NT2/D1 (cell line): Measurements from ENCODE around the gene TMEM253.

ENCODE experiments used
- YY1 ChIP-seq: IDR thresholded peaks from 2 replicates; pipeline ENCODE4 v1.6.1; 2011; ENCODE audit not compliant: insufficient read length, insufficient read depth
- ZNF274 ChIP-seq: IDR thresholded peaks from 2 replicates; pipeline ENCODE4 v1.6.1; 2011; ENCODE audit warnings: mild to moderate bottlenecking, low read depth, low read length

GRCh38 chr14:21098076-21098891 is 2.6 kb upstream of the TMEM253 start, which contains the start of gene ZNF219:
- TF ChIP-seq ZNF274 (no peak), YY1 (no peak)
